Activated CD4-positive, alpha-beta T cell treated with anti-CD3 and anti-CD28 coated beads, Interleukin-2, amount 50 U/mL, for 24 hours (primary cell): ENCODE data around the gene OR10C1.
"Not testable (repeated sequence)": the region's sequence is repeated elsewhere in the genome, so short reads cannot be mapped to it uniquely, and the experiment has no call there.

Experiments used
- DNase-seq, 2 donors: peaks; one replicate each; pipeline ENCODE4 v3.0.0-alpha.2; 2020; ENCODE audit warnings: low read depth in 1 of 2, low spot score in 1 of 2

Gene OR10C1

GRCh38 chr6:29439006-29439405, at the start of gene OR10C1:
TSS of gene OR10C1 (plus strand) at chr6:29439306. CDS start at chr6:29440016, 710 bp downstream.
- DNase-seq: no peak

DNA sequence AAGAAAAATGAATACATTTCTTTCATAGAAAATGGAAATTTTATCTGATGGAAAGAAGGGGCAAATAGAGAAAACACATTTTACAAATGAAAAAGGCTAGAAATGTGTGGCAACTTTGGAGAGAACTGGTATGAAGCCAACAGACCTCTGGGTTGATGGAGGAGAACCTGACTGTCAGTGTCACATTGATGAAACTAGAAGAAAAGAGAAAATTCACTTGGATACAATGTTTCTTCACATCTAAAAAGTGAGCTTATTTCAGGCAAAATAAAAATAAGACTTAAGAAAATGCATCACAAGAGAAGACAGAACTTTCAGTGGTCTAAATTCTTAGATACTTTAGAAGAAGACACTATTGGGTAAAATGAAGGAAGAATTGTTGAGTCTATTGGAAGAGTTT, 43.8 kb upstream of the OR10C1 start, which contains the start of gene OR12D2:
Gene OR12D2, plus strand, starts transcription at position 301 of the 400 bp plus-strand sequence. CDS start 1,069 bp downstream, outside the sequence.
- DNase-seq: no peak

- no peak for DNase-seq
Observed at GRCh38 chr6:29399525-29399924, 39.6 kb upstream of the OR10C1 start.

DNA sequence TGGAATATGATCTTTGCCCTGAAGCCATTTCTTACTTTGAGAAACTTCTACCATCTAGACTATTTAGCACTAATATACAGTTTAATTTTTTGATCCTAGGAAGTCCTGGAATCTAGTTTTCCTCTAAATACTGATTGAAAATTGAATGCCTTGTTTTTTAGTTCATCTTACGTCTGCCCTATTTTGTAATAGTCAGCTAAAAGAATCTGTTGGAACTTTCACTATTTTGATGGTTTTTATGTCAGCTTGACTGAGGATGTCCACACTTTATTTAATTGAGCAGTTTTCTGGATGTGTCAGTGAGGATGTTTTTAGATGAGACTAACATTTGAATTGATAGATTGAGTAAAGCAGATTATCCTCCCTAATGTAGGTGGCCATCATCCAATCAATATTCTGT, 35.3 kb upstream of the OR10C1 start:
- DNase-seq: no peak

DNA sequence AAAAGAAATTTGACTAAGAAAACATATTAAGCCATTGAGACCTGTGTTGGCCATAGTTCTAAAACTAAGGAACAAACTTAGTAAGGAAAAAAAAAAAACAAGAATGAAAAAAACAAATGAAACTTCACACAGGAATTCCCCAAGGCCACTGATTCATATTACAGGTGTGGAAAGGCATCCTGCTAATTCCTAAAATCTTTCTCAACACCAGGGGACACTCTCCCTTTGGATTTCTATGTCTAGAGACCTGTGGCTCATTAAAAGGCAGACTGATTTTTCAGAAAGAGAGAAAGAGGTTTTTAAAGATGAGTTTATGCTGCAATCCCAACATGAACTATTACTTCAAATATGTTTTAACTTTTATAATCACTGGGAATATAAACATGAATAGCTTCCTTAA, 24.5 kb upstream of the OR10C1 start, which contains the start of gene OR12D1:
Gene OR12D1, plus strand, starts transcription at position 341 of the 400 bp plus-strand sequence.
- DNase-seq: no peak

- no peak for DNase-seq
Observed at GRCh38 chr6:29419516-29419915, 19.6 kb upstream of the OR10C1 start.

- DNase-seq: no peak
Observed at GRCh38 chr6:29424168-29424567, 14.9 kb upstream of the OR10C1 start.

DNA sequence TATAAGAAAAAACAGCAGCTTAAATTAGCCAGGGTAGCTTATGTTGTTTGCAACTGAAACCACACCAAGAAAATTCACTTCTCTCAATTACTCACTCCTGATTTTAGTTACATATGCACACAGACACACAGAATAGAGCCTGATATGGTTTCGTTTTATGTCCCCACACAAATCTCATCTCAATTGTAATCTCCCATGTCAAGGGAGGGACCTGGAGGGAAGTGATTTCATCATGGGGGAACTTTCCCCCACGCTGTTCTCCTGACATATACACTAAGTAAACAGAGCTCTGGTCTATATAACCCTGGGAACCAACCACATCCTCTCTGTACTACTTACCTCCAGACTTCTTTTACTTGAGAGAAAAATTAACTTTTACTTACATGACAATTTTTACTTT, 14.5 kb upstream of the OR10C1 start:
- DNase-seq: no peak

- no peak for DNase-seq
Observed at GRCh38 chr6:29425075-29425474, 14.0 kb upstream of the OR10C1 start.

DNA sequence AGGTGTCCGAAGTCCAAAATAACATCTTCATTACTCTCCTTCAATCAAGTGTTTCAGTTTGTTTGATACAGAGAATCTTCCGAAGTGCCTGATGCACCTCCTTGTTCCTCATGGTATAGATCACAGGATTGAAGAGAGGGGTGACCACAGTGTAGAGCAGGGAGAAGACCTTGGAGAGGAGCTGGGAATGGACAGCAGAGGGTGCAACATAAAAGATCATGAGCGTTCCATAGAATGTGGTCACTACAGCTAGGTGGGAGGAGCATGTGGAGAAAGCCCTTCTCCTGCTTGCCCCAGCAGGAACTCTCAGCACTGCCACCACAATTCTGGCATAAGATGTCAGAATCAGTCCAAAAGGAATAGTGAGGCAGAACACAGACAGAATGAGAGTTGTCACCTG, 12.5 kb upstream of the OR10C1 start:
- DNase-seq: no peak

GRCh38 chr6:29436730-29437129, 2.4 kb upstream of the OR10C1 start:
- not testable (repeated sequence) for DNase-seq

GRCh38 chr6:29442719-29443118, 3.6 kb downstream of the OR10C1 start:
- DNase-seq: no peak

- DNase-seq: not testable (repeated sequence)
Observed at GRCh38 chr6:29444031-29444430, 4.9 kb downstream of the OR10C1 start.

- DNase-seq: no peak
Observed at GRCh38 chr6:29447670-29448069, 8.6 kb downstream of the OR10C1 start.

- no peak for DNase-seq
Observed at GRCh38 chr6:29451471-29452193, 12.5 kb downstream of the OR10C1 start.

- DNase-seq: no peak
Observed at GRCh38 chr6:29456971-29457370, 17.9 kb downstream of the OR10C1 start, which contains the start of the genes OR11A1 and OR2H1. TSS of gene OR11A1 (minus strand) at chr6:29457071. CDS start at chr6:29427641, 29,430 bp downstream. TSS of gene OR2H1 (plus strand) at chr6:29457155. CDS start at chr6:29461770, 4,615 bp downstream.

DNA sequence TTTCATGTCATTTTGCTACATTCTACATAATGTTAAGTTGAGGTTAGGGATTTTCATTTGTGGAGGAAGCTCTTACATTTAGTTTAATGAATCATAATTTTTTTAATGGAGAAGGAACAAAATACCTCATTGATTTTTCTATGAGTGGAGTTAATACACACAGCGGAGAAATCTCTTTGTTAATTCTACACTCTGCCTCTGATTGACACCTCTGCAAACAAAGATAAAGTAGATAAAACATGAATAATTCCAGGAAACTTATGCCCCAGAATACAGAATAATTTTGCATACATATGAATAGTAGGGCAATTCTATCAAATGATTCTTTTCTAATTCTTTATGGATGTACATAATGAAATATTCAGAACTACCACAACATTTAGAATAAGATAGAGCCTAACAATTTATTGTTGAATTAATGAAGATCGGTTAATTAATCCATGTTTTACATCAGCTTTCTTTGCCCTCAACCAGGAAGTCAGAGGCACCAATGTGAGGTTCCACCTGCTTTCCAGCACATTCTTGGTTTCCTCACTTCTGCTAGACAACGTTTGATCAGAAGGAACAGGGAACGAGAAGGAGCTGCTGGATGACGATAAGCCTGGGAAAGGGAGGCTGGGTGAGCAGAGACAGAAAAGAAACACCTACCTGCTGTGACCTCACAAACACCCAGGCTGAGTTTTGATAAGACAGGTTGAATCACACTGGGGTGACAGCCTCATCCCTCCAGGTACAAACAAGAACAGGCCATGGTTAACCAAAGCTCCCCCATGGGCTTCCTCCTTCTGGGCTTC, 22.1 kb downstream of the OR10C1 start:
- no peak for DNase-seq

GRCh38 chr6:29462022-29462421, 22.9 kb downstream of the OR10C1 start:
- DNase-seq: no peak

DNA sequence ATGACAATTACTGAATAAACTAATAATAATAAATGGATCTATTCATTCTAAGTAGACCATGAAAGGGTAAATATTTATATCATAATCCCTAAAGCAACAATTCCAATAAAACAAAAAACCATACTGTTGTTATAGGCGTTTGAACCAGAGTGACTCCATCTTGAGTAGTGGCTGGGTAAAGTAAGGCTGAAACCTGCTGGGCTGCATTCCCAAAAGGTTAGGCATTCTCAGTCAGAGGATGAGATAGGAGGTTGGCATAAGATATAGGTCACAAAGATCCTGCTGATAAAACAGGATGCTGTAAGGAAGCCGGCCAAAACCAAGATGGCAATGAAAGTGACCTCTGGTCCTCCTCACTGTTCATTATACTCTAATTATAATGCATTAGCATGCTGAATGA, 26.2 kb downstream of the OR10C1 start:
- DNase-seq: no peak

GRCh38 chr6:29465801-29466200, 26.7 kb downstream of the OR10C1 start:
- no peak for DNase-seq

DNA sequence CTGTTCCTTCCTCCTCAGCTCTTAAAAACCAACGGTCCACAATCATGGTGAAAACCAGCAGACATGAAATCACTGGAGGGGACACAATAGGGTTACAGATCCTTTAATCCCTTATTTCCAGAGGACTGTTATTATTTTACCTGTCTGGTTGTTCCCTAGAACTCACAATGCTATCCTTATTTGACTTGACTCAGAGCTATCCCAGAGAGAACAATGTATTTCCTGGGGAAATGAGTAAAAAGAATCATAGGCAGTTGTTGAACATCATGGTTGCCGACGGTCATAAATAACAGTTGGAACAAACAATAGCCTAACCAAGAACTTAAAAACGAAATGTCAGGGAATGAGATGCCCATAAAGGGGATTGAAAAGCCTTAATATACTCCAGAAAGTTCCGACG, 27.1 kb downstream of the OR10C1 start:
- DNase-seq: no peak

DNA sequence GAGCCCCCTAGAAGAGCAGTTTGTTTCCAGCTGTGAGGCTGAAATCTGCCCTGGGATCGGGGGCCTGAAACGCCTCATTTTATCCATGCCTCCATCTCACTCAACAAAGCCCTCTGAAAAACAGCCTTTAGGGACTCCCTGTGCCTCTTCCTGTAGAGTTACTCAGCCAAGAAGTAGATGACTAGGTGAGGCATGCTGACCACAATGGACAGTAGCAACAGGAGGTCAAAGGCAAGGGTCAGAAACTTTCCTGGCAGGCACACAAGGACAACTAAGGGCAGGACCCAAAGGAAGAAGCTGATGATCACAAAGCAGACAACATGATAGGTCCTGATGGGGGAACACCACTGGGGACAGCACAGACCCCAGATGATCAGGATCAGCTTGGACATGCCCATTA, 35.9 kb downstream of the OR10C1 start:
- DNase-seq: no peak
